B cell (primary cell): ENCODE results near the gene GSG1L.

Source experiments
- EZH2 ChIP-seq: IDR thresholded peaks from 2 replicates; pipeline ENCODE4 v1.6.1; 2012; ENCODE audit warnings: borderline replicate concordance, low read depth, mild to moderate bottlenecking, moderate library complexity, low read length; ENCODE audit not compliant: insufficient read depth, poor library complexity, severe bottlenecking
- TF ChIP-seq, protein P1 (sequence below): fragments of 200-600 bp; IDR thresholded peaks from one replicate; pipeline ENCODE4 v1.8.0; 2022; ENCODE audit warnings: antibody characterized with exemption, mild to moderate bottlenecking

DNA sequence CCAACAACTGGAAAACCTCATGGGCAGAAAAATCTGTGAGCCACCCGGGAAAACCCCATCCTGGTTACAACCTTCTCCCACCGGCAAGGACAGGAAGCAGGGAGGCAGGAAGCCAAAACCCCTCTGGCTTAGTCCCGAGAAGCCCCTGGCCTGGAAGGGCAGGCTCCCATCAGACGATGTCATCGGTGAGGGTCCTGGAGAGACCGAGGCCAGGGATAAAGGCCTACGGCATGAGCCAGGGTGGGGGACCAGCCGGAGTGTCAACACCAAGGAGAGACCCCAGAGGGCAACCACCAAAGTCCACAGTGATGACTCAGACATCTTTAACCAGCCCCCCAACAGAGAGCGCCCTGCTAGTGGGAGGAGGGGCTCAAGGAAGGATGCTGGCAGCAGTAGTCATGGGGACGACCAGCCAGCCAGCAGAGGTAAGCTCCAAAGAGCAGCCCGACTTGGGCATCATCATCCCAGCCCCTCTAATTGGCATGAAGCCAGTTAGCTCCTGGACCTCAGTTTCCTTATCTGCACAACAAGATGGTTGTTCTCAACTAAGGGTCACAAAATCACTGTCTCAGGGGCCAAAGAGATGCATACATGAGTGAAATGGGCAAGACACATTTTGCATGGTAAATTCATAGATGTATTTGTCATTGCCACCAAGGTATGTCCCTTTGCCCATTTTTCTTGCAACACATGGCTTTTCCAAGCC is 322.9 kb downstream of the GSG1L start:
- TF ChIP-seq, protein P1, sequence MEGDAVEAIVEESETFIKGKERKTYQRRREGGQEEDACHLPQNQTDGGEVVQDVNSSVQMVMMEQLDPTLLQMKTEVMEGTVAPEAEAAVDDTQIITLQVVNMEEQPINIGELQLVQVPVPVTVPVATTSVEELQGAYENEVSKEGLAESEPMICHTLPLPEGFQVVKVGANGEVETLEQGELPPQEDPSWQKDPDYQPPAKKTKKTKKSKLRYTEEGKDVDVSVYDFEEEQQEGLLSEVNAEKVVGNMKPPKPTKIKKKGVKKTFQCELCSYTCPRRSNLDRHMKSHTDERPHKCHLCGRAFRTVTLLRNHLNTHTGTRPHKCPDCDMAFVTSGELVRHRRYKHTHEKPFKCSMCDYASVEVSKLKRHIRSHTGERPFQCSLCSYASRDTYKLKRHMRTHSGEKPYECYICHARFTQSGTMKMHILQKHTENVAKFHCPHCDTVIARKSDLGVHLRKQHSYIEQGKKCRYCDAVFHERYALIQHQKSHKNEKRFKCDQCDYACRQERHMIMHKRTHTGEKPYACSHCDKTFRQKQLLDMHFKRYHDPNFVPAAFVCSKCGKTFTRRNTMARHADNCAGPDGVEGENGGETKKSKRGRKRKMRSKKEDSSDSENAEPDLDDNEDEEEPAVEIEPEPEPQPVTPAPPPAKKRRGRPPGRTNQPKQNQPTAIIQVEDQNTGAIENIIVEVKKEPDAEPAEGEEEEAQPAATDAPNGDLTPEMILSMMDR = no peak
- no peak for TF ChIP-seq EZH2
